ENCODE results near the gene KIF9.
"Not testable (repeated sequence)": the region's sequence is repeated elsewhere in the genome, so short reads cannot be mapped to it uniquely, and the experiment has no call there.

KIF9 gene

DNA sequence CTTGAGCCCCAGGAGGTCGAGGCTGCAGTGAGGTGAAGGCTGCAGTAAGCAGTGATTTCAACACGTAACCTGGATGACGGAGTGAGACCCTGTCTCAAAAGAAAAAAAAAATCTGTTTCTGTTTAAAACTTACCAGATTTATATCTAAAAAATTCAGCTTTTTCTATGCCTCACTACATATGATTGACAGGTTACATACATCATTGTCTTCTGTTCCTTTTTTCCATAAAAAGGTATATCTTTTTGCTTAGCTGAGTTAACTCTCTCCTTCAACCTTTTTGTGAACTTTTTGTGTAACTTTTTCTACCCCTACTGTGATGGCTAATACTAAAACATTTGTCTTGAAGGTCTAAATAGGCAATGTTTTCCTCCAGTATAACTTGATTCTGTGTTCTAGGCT lies 80.1 kb downstream of the KIF9 start:
- no peak for DNase-seq (ENCODE audit: extremely low read depth, insufficient read length)
- Histone ChIP-seq H3K4me3 (replicated peaks; ENCODE audit: low read depth, low read length) (no peak overlapping the region), H3K36me3 (ENCODE audit: control insufficient read depth, insufficient read depth, low read length) (no peaks in the 10 kb centered on the region), H3K27me3 (replicated peaks; ENCODE audit: control insufficient read depth, insufficient read depth, low read length) (no peaks in the 10 kb centered on the region)
- TF ChIP-seq, protein P1, sequence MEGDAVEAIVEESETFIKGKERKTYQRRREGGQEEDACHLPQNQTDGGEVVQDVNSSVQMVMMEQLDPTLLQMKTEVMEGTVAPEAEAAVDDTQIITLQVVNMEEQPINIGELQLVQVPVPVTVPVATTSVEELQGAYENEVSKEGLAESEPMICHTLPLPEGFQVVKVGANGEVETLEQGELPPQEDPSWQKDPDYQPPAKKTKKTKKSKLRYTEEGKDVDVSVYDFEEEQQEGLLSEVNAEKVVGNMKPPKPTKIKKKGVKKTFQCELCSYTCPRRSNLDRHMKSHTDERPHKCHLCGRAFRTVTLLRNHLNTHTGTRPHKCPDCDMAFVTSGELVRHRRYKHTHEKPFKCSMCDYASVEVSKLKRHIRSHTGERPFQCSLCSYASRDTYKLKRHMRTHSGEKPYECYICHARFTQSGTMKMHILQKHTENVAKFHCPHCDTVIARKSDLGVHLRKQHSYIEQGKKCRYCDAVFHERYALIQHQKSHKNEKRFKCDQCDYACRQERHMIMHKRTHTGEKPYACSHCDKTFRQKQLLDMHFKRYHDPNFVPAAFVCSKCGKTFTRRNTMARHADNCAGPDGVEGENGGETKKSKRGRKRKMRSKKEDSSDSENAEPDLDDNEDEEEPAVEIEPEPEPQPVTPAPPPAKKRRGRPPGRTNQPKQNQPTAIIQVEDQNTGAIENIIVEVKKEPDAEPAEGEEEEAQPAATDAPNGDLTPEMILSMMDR (IDR thresholded peaks at IDR 0.05; ENCODE audit: insufficient read depth, low read length, poor library complexity, severe bottlenecking), result no peak

GRCh38 chr3:47197287-47197686 lies 85.3 kb downstream of the KIF9 start:
- TF ChIP-seq, protein P1 (IDR thresholded peaks at IDR 0.05; ENCODE audit: insufficient read depth, low read length, poor library complexity, severe bottlenecking), result no peak
- H3K36me3 ChIP-seq (ENCODE audit: control insufficient read depth, insufficient read depth, low read length), result no peaks in the 10 kb centered on the region
- H3K27me3 ChIP-seq (replicated peaks; ENCODE audit: control insufficient read depth, insufficient read depth, low read length), result no peaks in the 10 kb centered on the region
- no peak overlapping the region for H3K4me3 ChIP-seq (replicated peaks; ENCODE audit: low read depth, low read length)
- no peak for DNase-seq (ENCODE audit: extremely low read depth, insufficient read length)

DNA sequence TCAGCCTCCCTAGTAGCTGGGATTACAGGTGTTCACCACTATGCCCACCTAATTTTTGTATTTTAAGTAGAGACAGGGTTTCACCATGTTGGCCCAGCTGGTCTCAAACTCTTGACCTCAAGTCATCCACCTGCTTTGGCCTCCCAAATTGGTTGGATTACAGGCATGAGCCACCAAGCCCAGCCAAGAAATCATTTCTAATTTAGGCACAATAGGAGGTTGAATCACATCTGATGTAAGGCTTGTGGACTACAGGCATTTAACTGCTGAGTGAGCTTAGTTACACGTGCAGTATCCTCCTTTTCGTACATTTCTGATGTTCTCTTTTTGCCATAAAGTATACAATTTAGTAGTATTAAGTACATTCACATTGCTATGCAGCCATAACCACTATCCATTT lies 87.6 kb downstream of the KIF9 start:
- DNase-seq (ENCODE audit: extremely low read depth, insufficient read length), result no peak

GRCh38 chr3:47193871-47194859 lies 88.4 kb downstream of the KIF9 start:
- H3K27me3 ChIP-seq (replicated peaks; ENCODE audit: control insufficient read depth, insufficient read depth, low read length), result no peaks in the 10 kb centered on the region
- TF ChIP-seq, protein P1 (IDR thresholded peaks at IDR 0.05; ENCODE audit: insufficient read depth, low read length, poor library complexity, severe bottlenecking), result no peak
- no peaks in the 10 kb centered on the region for H3K36me3 ChIP-seq (ENCODE audit: control insufficient read depth, insufficient read depth, low read length)
- no peak overlapping the region for H3K4me3 ChIP-seq (replicated peaks; ENCODE audit: low read depth, low read length)
- DNase-seq (ENCODE audit: extremely low read depth, insufficient read length), result no peak

More for the DNA sequence above, 87.6 kb downstream of the KIF9 start:
- TF ChIP-seq, protein P1 (IDR thresholded peaks at IDR 0.05; ENCODE audit: insufficient read depth, low read length, poor library complexity, severe bottlenecking), result no peak
- Histone ChIP-seq H3K27me3 (replicated peaks; ENCODE audit: control insufficient read depth, insufficient read depth, low read length) (no peaks in the 10 kb centered on the region), H3K36me3 (ENCODE audit: control insufficient read depth, insufficient read depth, low read length) (no peaks in the 10 kb centered on the region), H3K4me3 (replicated peaks; ENCODE audit: low read depth, low read length) (no peak overlapping the region)

- no peaks in the 10 kb centered on the region for H3K27me3 ChIP-seq (replicated peaks; ENCODE audit: control insufficient read depth, insufficient read depth, low read length)
- TF ChIP-seq, protein P1 (IDR thresholded peaks at IDR 0.05; ENCODE audit: insufficient read depth, low read length, poor library complexity, severe bottlenecking), result no peak
- DNase-seq (ENCODE audit: extremely low read depth, insufficient read length), result no peak
Measured at GRCh38 chr3:47186285-47186684, 96.3 kb downstream of the KIF9 start.

DNA sequence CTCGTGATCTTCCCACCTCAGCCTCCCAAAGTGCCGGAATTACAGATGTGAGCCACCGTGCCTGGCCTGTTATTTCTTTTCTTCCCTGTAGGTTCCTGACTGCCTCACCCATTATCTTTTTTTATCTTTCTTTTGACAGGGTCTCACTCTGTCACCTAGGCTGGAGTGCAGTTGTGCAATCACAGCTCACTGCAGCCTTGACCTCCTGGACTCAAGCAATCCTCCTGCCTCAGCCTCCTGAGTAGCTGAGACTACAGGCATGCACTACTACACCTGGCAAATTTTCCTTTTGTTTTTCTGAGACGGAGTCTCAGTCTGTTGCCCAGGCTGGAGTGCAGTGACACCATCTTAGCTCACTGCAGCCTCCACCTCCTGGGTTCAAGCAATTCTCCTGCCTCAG lies 100.9 kb downstream of the KIF9 start:
- H3K27me3 ChIP-seq (replicated peaks; ENCODE audit: control insufficient read depth, insufficient read depth, low read length); H3K4me3 ChIP-seq (replicated peaks; ENCODE audit: low read depth, low read length); DNase-seq (ENCODE audit: extremely low read depth, insufficient read length); H3K36me3 ChIP-seq (ENCODE audit: control insufficient read depth, insufficient read depth, low read length): not testable (repeated sequence)

More at GRCh38 chr3:47186285-47186684, 96.3 kb downstream of the KIF9 start:
- no peaks in the 10 kb centered on the region for H3K36me3 ChIP-seq (ENCODE audit: control insufficient read depth, insufficient read depth, low read length)
- no peak overlapping the region for H3K4me3 ChIP-seq (replicated peaks; ENCODE audit: low read depth, low read length)

GRCh38 chr3:47180011-47180410 lies 102.6 kb downstream of the KIF9 start:
- not testable (repeated sequence) for DNase-seq (ENCODE audit: extremely low read depth, insufficient read length); H3K4me3 ChIP-seq (replicated peaks; ENCODE audit: low read depth, low read length); H3K27me3 ChIP-seq (replicated peaks; ENCODE audit: control insufficient read depth, insufficient read depth, low read length); H3K36me3 ChIP-seq (ENCODE audit: control insufficient read depth, insufficient read depth, low read length)
